LNCaP clone FGC (cell line): ENCODE measurements around the gene UCHL5.

ENCODE experiments used
- DNase-seq: peaks from one replicate; pipeline ENCODE4 v3.0.0-alpha.2; 2011; ENCODE audit warnings: low read depth
- H3K4me3 ChIP-seq: 2 replicates; pipeline ENCODE4 v1.5.1; 2011; ENCODE audit warnings: mild to moderate bottlenecking, low read depth, low read length, control low read depth
- TF ChIP-seq, protein P1 (sequence below): IDR thresholded peaks from 2 replicates; pipeline ENCODE4 v1.5.1; 2012; ENCODE audit warnings: mild to moderate bottlenecking; ENCODE audit not compliant: control insufficient read depth, insufficient read depth; ENCODE audit errors: extremely low read depth

The UCHL5 gene

DNA sequence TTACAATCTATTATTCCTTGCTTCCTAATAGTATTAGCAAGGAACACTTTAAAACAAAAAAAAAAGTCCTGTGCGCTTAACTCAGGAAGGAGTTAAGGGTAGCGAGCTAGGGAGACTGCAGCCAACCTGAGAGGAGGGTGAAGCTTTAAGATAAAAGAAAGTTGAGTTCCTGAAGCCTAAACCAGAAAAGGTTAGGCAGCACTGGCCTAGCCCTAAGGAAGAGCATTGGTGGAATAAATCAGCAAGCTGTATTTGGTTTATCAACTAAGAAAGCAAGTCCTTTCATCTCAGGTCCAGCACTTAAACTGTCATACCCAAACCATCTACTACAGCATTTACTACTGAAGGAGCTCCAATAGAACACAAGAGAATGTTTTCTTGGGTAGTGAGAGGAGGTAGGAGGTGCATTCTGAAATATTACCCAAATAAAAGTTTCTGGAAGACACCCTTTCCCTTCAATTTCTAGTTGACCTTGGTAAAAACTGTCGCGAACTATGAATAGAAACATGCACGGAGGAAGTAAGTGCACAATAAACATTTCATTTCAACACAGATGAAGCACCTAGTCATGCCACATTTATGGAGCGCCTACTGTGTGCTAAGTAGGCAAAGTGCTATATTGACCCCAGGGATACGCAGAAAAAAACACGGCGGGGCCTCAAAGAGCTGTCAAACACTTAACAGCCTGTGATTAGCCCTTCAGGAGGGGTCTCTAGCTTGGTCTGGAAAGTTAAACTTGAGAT lies 44.8 kb upstream of the UCHL5 start:
- TF ChIP-seq, protein P1, sequence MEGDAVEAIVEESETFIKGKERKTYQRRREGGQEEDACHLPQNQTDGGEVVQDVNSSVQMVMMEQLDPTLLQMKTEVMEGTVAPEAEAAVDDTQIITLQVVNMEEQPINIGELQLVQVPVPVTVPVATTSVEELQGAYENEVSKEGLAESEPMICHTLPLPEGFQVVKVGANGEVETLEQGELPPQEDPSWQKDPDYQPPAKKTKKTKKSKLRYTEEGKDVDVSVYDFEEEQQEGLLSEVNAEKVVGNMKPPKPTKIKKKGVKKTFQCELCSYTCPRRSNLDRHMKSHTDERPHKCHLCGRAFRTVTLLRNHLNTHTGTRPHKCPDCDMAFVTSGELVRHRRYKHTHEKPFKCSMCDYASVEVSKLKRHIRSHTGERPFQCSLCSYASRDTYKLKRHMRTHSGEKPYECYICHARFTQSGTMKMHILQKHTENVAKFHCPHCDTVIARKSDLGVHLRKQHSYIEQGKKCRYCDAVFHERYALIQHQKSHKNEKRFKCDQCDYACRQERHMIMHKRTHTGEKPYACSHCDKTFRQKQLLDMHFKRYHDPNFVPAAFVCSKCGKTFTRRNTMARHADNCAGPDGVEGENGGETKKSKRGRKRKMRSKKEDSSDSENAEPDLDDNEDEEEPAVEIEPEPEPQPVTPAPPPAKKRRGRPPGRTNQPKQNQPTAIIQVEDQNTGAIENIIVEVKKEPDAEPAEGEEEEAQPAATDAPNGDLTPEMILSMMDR, result no peak
- DNase-seq, result no peak
- H3K4me3 ChIP-seq, result peak overlapping the region; percentile 69

DNA sequence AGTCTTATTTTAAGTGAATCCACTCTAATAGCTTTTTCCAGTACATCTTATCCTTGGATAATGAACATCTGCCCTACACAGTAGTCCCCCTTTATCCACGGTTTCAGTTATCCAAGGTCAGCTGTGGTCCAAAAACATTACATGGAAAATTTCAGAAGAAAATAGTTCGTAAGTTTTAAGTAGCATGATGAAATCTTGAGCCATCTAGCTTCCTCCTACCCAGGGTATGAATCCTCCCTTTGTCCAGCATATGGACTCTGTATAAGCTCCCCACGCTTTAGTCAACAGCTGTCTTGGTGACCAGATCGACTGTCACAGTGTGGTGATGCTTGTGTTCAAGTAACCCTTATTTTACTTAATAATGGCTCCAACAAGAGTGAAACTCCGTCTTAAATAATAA lies 43.5 kb upstream of the UCHL5 start:
- DNase-seq, result no peak
- TF ChIP-seq, protein P1, result no peak
- no peak overlapping the region for H3K4me3 ChIP-seq

DNA sequence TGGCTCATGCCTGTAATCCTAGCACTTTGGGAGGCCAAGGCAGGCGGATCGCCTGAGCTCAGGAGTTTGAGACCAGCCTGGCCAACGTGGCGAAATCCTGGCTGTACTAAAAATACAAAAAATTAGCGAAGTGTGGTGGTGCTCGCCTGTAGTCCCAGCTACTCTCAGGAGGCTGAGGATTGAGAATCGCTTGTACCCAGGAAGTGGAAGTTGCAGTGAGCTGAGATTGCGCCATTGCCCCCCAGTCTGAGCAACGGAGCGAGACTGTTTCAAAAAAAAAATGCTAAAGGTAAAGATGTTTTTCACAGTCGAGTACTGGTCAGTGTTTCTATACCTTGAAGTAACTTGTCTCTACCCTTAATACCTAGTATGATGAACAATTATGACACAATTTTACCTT lies 35.0 kb upstream of the UCHL5 start:
- no peak overlapping the region for H3K4me3 ChIP-seq
- no peak for DNase-seq
- TF ChIP-seq, protein P1, result no peak

DNA sequence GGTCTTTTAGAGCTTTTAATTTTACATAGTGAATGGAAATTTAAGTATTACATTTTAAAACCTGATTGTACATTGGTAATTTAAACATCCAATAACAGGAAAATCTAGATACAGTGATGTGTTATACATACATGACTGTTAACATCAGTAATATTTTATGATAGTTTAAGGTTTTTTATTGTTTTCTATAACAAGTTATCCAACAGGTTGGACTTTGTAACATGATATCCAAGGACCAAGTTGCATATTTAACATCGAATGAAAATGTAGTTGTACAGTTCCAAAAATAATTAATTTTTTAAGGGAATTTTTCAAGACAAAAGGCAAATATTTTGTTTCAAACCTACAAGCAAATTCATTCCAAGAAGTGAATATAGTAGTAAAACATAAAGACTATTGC lies 31.7 kb upstream of the UCHL5 start:
- TF ChIP-seq, protein P1, result no peak
- no peak overlapping the region for H3K4me3 ChIP-seq
- no peak for DNase-seq

DNA sequence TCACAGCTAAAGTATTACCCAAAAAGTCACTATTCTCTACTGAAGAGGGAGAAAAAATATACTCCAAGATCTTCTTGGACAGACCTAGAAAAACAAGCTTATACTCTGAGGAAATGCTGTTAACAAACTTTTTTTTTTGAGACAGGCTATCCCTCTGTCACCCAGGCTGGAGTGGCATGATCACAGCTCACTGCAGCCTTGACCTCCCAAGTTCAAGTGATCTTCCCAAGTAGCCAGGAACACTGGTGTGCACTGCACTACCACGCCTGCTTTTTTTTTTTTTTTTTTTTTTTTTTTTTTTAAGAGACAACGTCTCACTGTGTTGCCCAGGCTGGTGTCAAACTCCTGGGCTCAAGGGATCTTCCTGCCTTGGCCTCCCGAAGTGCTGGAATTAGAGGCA lies 28.7 kb upstream of the UCHL5 start:
- TF ChIP-seq, protein P1, result no peak
- no peak overlapping the region for H3K4me3 ChIP-seq
- no peak for DNase-seq

DNA sequence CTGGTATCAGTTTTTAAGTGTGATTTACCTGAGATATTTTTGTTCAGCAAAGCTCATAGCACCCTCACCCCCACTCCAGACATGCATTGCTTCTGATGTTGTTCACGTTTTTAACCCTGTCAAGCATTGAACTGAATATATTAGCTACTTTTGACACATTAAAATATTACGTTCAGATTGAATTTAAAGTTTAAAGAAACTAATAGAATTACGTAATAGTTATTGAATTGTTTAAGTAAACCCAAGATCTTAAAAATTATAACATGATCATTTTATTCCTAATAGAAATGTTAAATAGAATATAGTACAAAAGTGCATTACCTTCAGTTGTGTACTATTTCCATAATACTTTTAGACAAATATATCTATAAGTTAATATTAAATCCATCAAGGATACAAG lies 27.2 kb upstream of the UCHL5 start:
- no peak overlapping the region for H3K4me3 ChIP-seq
- TF ChIP-seq, protein P1, result no peak
- no peak for DNase-seq

DNA sequence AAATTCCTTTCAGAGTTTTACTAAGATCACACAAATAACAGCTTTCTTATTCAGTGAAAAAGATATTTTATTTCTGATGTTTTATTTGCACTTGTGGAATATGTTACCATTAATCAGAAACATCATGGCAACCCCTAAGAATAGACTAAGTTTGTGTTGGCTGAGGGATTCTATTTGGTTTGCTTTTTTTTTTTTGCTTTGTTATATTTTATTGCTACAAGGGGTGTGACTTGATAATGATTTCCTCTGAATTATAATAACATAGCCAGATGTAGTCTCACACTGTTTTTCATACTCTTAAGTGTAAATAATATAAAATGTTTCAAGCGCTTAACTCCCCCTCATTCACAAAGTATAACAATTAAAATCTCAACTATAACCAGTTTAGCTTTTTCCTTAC lies 26.1 kb upstream of the UCHL5 start:
- no peak overlapping the region for H3K4me3 ChIP-seq
- no peak for DNase-seq
- TF ChIP-seq, protein P1, result no peak
